Activated naive CD4-positive, alpha-beta T cell treated with anti-CD3 and anti-CD28 coated beads, Interleukin-2, amount 10 ng/mL, durations not matched to agents 7 days and 5 days (primary cell): ENCODE results near the gene HPCAL1.
"Not testable (repeated sequence)": the region's sequence is repeated elsewhere in the genome, so short reads cannot be mapped to it uniquely, and the experiment has no call there.

Experiments used
- CTCF ChIA-PET: fragments of 350-600 bp; sonication (Branson Sonifier 250); formaldehyde crosslinking; loops from one replicate; lab custom pipeline; 2021; ENCODE audit warnings: antibody characterized with exemption; lab: Charles Lee
- DNase-seq: peaks from one replicate; pipeline ENCODE4 v3.0.0-alpha.2; 2020
- H3K27ac Mint-ChIP-seq: one replicate; pipeline ENCODE4 v1.8.0; 2021; ENCODE audit warnings: mild to moderate bottlenecking, moderate library complexity, mixed read lengths
- H3K27me3 Mint-ChIP-seq: one replicate; pipeline ENCODE4 v1.8.0; 2021; ENCODE audit warnings: mild to moderate bottlenecking, mixed read lengths
- H3K36me3 Mint-ChIP-seq: one replicate; pipeline ENCODE4 v1.8.0; 2021; ENCODE audit warnings: mixed read lengths
- H3K4me1 Mint-ChIP-seq: one replicate; pipeline ENCODE4 v1.8.0; 2021; ENCODE audit warnings: mixed read lengths
- H3K4me3 Mint-ChIP-seq: one replicate; pipeline ENCODE4 v1.8.0; 2021; ENCODE audit warnings: mild to moderate bottlenecking, moderate library complexity, mixed read lengths
- H3K9me3 Mint-ChIP-seq: one replicate; pipeline ENCODE4 v1.8.0; 2021; ENCODE audit warnings: mixed read lengths

HPCAL1 gene

DNA sequence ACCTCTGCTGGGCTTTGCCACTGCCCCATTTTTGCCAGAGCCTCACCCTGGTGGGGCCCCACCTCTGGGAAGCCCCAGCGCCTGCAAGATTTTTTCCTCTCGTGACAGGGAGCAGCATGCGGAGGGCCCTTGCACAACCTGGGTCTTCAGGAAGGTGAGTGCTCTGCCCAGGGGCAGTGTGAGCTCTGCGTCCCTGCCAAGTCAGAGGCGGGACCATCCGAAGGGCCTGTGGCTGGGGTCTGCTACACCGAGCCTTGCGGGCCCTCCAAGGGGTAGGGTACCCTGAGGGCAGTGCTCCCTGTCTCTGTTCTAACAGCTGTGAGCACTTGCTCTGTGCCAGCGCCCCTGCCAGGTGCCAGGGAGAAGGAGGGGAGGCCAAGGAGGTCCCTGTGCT lies 151.2 kb downstream of the HPCAL1 start:
- Mint-ChIP-seq H3K27me3 (peaks cover 30% of the 10 kb centered on the region), H3K36me3 (peaks cover 1% of the 10 kb centered on the region), H3K27ac (no peak overlapping the region), H3K9me3 (no peaks in the 10 kb centered on the region), H3K4me3 (no peak overlapping the region), H3K4me1 (peaks cover 17% of the 10 kb centered on the region)
- CTCF ChIA-PET = no interaction called here
- no peak for DNase-seq

- H3K27ac Mint-ChIP-seq = no peak overlapping the region
- CTCF ChIA-PET = no interaction called here
Measured at GRCh38 chr2:10454505-10454904, 151.8 kb downstream of the HPCAL1 start.

DNA sequence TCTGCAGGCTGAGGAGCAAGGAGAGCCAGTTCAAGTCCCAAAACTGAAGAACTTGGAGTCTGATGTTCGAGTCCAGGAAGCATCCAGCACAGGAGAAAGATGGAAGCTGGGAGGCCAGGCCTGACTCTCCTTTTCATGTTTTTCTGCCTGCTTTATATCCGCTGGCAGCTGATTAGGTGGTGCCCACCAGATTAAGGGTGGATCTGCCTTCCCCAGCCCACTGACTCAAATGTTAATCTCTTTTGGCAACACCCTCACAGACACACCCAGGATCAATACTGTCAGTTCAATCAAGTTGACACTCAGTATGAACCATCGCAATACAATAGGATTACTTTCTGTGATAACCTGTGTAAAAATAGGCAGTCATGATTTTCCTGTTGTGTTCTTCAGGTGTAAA lies 154.5 kb downstream of the HPCAL1 start:
- peaks cover 58% of the 10 kb centered on the region for H3K27me3 Mint-ChIP-seq
- not testable (repeated sequence) for H3K4me1 Mint-ChIP-seq, H3K4me3 Mint-ChIP-seq, DNase-seq, H3K27ac Mint-ChIP-seq, H3K9me3 Mint-ChIP-seq, H3K36me3 Mint-ChIP-seq
- CTCF ChIA-PET = interaction anchor here (0.6 kb wide), 1 partner anchor 186 kb away, joined by 4 read pairs; no protein-coding TSS in a partner anchor

More at GRCh38 chr2:10454505-10454904, 151.8 kb downstream of the HPCAL1 start:
- no peaks in the 10 kb centered on the region for H3K9me3 Mint-ChIP-seq
- no peak overlapping the region for H3K4me3 Mint-ChIP-seq
- no peaks in the 10 kb centered on the region for H3K36me3 Mint-ChIP-seq
- no peak for DNase-seq
- peaks cover 12% of the 10 kb centered on the region for H3K4me1 Mint-ChIP-seq
- H3K27me3 Mint-ChIP-seq = peaks cover 34% of the 10 kb centered on the region

- CTCF ChIA-PET = no interaction called here
- no peak overlapping the region for H3K27ac Mint-ChIP-seq
- no peaks in the 10 kb centered on the region for H3K36me3 Mint-ChIP-seq
- no peak for DNase-seq
- peaks cover 65% of the 10 kb centered on the region for H3K27me3 Mint-ChIP-seq
- H3K9me3 Mint-ChIP-seq = no peaks in the 10 kb centered on the region
- peaks cover 6% of the 10 kb centered on the region for H3K4me1 Mint-ChIP-seq
- H3K4me3 Mint-ChIP-seq = no peak overlapping the region
Measured at GRCh38 chr2:10457846-10458598, 155.3 kb downstream of the HPCAL1 start.

GRCh38 chr2:10460366-10460796 lies 157.7 kb downstream of the HPCAL1 start:
- Mint-ChIP-seq H3K27ac (no peak overlapping the region), H3K36me3 (no peaks in the 10 kb centered on the region)
- CTCF ChIA-PET = no interaction called here

DNA sequence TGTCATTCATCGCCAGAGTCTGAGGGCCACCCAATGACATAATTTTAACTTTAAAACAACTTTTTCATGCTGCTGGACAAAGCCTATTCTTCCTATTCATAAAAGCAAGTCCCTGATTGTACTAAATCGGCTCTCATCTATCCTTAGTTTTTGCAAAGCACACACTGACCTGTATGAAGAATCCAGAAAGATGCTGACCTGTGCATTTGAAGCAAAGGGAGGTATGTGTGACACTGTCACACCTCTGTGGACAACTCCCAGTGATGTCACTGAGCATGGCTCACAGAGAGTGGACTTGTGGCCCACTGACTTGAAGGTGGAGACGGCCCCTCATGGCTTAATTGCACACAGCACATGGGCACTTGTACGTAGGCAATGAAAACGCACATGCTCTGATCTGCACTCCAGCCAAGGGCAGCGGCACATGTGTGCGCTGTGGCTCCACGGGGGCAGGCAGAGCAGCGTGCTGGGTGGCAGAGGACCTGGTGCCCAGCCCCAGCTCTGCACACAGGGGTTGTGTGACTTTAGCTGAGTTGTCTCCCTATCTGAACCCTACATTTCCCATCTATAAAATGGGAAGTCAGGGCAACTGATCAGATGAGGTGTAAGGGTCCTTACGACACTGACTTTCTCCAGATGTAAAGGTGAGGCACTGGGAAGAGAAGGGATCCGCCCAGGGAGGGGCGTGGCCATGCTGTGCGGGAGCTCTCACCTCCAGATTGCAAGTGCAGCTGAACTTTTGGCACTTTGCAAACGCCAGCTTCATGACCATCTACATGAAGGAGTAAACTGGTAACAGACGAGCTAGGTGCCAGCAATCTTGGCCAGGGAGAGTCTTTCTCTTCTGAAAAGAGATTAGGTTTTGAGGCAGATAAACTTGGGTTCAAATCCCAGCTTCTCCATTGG lies 159.7 kb downstream of the HPCAL1 start:
- Mint-ChIP-seq H3K27me3 (peaks cover 48% of the 10 kb centered on the region), H3K9me3 (no peaks in the 10 kb centered on the region), H3K27ac (no peak overlapping the region), H3K36me3 (no peaks in the 10 kb centered on the region), H3K4me3 (no peak overlapping the region), H3K4me1 (peaks cover 3% of the 10 kb centered on the region)
- CTCF ChIA-PET = no interaction called here
- DNase-seq = no peak

More at GRCh38 chr2:10460366-10460796, 157.7 kb downstream of the HPCAL1 start:
- Mint-ChIP-seq H3K9me3 (no peaks in the 10 kb centered on the region), H3K4me1 (peaks cover 3% of the 10 kb centered on the region), H3K27me3 (peaks cover 60% of the 10 kb centered on the region), H3K4me3 (no peak overlapping the region)
- DNase-seq = no peak

DNA sequence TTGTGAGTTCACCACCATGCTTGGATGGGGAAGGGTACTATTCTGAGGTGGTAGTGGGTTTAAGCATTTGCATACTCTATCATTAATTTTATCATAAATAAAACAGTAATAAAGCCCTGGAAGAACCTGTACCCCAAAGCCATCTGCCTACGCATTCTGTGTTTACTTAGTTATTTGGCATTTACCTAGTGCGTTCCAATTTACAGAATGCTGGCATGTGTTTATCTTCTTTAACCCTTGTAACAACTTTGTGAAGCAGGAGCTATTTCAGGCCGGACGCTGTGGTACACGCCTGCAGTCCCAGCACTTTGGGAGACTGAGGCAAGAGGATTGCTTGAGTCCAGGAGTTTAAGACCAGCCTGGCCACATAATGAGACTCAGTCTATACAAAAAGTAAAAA lies 163.2 kb downstream of the HPCAL1 start:
- CTCF ChIA-PET = no interaction called here
- Mint-ChIP-seq H3K36me3 (no peaks in the 10 kb centered on the region), H3K4me3 (no peak overlapping the region), H3K9me3 (no peaks in the 10 kb centered on the region), H3K4me1 (no peaks in the 10 kb centered on the region), H3K27me3 (peaks cover 35% of the 10 kb centered on the region), H3K27ac (no peak overlapping the region)
- DNase-seq = no peak

- CTCF ChIA-PET = no interaction called here
- H3K27me3 Mint-ChIP-seq = peaks cover 31% of the 10 kb centered on the region
- no peak for DNase-seq
- H3K4me1 Mint-ChIP-seq = no peaks in the 10 kb centered on the region
- H3K9me3 Mint-ChIP-seq = no peaks in the 10 kb centered on the region
- H3K27ac Mint-ChIP-seq = no peak overlapping the region
- H3K36me3 Mint-ChIP-seq = no peaks in the 10 kb centered on the region
- H3K4me3 Mint-ChIP-seq = no peak overlapping the region
Measured at GRCh38 chr2:10466801-10467200, 164.1 kb downstream of the HPCAL1 start.

GRCh38 chr2:10467401-10467800 lies 164.7 kb downstream of the HPCAL1 start:
- Mint-ChIP-seq H3K4me3 (no peak overlapping the region), H3K36me3 (no peaks in the 10 kb centered on the region)
- CTCF ChIA-PET = no interaction called here

DNA sequence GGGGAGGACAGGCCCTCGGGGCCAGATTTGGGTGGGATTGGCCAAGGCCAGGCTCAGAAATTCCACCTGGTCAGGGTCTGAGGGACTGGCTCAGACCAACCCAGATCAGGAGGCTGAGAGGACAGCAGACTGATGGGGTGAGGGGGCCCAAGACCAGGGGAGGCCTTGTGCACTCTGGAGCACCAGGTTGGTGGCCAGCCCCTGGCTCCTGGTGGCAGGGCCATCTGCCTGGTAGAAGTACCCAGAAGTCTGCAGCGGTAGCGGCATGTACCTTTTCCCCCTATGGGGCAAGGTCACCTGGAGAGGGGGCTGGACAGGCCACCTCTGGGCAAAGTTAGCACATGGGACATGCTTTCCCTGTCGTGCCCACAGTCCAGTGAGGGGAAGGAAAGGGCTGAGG lies 166.6 kb downstream of the HPCAL1 start:
- no peak overlapping the region for H3K27ac Mint-ChIP-seq

More at GRCh38 chr2:10467401-10467800, 164.7 kb downstream of the HPCAL1 start:
- DNase-seq = no peak
- Mint-ChIP-seq H3K4me1 (no peaks in the 10 kb centered on the region), H3K27ac (no peak overlapping the region), H3K27me3 (peaks cover 31% of the 10 kb centered on the region), H3K9me3 (no peaks in the 10 kb centered on the region)

GRCh38 chr2:10469955-10470608 lies 167.4 kb downstream of the HPCAL1 start:
- no peaks in the 10 kb centered on the region for H3K9me3 Mint-ChIP-seq
- H3K27ac Mint-ChIP-seq = no peak overlapping the region
- no peak for DNase-seq
- no peak overlapping the region for H3K4me3 Mint-ChIP-seq
- no peaks in the 10 kb centered on the region for H3K36me3 Mint-ChIP-seq
- H3K4me1 Mint-ChIP-seq = no peaks in the 10 kb centered on the region
- CTCF ChIA-PET = no interaction called here
- peaks cover 45% of the 10 kb centered on the region for H3K27me3 Mint-ChIP-seq

More for the DNA sequence above, 166.6 kb downstream of the HPCAL1 start:
- CTCF ChIA-PET = no interaction called here
- Mint-ChIP-seq H3K9me3 (no peaks in the 10 kb centered on the region), H3K4me3 (no peak overlapping the region), H3K4me1 (no peaks in the 10 kb centered on the region), H3K36me3 (no peaks in the 10 kb centered on the region), H3K27me3 (peaks cover 45% of the 10 kb centered on the region)
- no peak for DNase-seq

DNA sequence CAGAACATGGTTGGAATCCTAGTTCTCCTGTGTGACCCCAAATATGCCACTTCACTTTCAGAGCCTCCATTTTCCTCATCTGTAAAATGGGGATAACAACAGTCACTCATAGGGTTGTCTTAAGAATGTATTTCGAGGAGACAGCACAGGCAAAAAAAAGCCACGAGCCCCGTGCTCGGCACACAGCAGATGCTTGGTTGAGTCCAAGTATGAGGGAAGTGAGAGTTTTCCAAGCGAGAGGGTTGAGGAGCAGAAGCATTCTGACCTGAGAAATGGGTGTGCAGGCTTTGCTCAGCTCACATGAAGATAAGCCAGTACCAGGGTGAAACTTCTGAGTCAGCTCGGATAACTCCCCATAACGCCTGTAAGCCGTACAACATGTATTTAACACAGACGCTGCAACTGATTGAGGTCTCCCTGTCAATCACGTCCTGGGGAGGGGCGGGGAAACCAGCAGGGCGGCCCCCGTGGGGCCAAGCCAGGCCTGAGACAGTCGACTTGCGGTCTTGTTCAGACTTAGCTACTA lies 168.4 kb downstream of the HPCAL1 start:
- H3K27me3 Mint-ChIP-seq = peaks cover 45% of the 10 kb centered on the region
- no peak overlapping the region for H3K27ac Mint-ChIP-seq
- H3K4me1 Mint-ChIP-seq = no peaks in the 10 kb centered on the region
- CTCF ChIA-PET = no interaction called here
- H3K9me3 Mint-ChIP-seq = no peaks in the 10 kb centered on the region
- DNase-seq = no peak
- H3K4me3 Mint-ChIP-seq = no peak overlapping the region
- no peaks in the 10 kb centered on the region for H3K36me3 Mint-ChIP-seq

GRCh38 chr2:10471955-10472354 lies 169.3 kb downstream of the HPCAL1 start:
- DNase-seq = no peak
- CTCF ChIA-PET = no interaction called here
- H3K36me3 Mint-ChIP-seq = no peaks in the 10 kb centered on the region
- H3K4me3 Mint-ChIP-seq = no peak overlapping the region
- no peak overlapping the region for H3K27ac Mint-ChIP-seq
- no peaks in the 10 kb centered on the region for H3K9me3 Mint-ChIP-seq
- H3K27me3 Mint-ChIP-seq = peaks cover 45% of the 10 kb centered on the region
- peaks cover 2% of the 10 kb centered on the region for H3K4me1 Mint-ChIP-seq
